ENCODE results near the gene CMSS1.

CMSS1 gene

DNA sequence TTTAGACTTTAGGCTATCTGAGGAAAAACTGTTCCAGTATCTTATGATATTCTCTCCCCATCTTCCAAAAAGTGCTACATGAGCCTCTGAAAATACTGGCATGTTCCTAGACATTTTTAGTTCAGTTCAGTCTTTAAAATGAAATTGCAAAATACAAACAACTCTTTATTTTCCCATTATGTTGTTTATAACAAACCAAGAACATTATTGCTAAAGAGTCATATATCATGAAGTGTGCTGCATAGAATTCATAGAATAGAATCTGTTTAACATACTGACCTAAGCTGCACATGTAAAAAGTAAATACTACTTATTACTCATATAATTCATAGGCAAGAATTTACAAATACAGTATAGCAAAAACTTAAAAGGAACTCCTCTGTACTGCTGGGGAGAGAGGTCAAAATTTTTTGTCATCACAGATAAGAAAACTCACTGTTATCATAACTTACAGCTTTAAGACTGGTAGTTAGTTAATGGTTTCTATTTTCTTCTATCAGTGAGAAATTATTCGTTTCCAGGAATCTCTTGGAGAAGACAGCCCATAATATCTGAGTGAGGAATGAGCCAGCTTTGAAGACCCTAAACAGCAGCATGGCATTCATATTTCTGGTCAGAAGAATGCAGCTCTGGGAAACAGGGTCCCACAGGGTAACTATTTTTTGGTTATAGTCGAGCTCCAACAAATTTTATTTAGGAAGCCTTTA, 264.5 kb downstream of the CMSS1 start:
- CTCF ChIA-PET = no interaction called here
- POLR2A ChIA-PET = no interaction called here
- no peak for DNase-seq (ENCODE audit: extremely low spot score)
- TF ChIP-seq SUZ12 (IDR thresholded peaks at IDR 0.05) = no peak
- no peak for TF ChIP-seq CTBP1 (IDR thresholded peaks at IDR 0.05; ENCODE audit: borderline replicate concordance)
- TF ChIP-seq HDGF (IDR thresholded peaks at IDR 0.05; ENCODE audit: borderline replicate concordance) = no peak
- no peak for TF ChIP-seq BHLHE40 (IDR thresholded peaks at IDR 0.05; ENCODE audit: borderline replicate concordance)
- TF ChIP-seq LEF1 (IDR thresholded peaks at IDR 0.05; ENCODE audit: borderline replicate concordance) = no peak
- no peak for TF ChIP-seq NFRKB (IDR thresholded peaks at IDR 0.05)
- no peak for TF ChIP-seq SP1 (IDR thresholded peaks at IDR 0.05)
- TF ChIP-seq, protein P1, sequence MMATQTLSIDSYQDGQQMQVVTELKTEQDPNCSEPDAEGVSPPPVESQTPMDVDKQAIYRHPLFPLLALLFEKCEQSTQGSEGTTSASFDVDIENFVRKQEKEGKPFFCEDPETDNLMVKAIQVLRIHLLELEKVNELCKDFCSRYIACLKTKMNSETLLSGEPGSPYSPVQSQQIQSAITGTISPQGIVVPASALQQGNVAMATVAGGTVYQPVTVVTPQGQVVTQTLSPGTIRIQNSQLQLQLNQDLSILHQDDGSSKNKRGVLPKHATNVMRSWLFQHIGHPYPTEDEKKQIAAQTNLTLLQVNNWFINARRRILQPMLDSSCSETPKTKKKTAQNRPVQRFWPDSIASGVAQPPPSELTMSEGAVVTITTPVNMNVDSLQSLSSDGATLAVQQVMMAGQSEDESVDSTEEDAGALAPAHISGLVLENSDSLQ (IDR thresholded peaks at IDR 0.05) = no peak
- no peak for TF ChIP-seq FOXK2 (IDR thresholded peaks at IDR 0.05)
- no peak for TF ChIP-seq ARNT (IDR thresholded peaks at IDR 0.05)
- no peak for TF ChIP-seq ELF4 (IDR thresholded peaks at IDR 0.05)
- TF ChIP-seq FOXM1 (IDR thresholded peaks at IDR 0.05; ENCODE audit: borderline replicate concordance) = no peak
- no peak for TF ChIP-seq FOXA1 (IDR thresholded peaks at IDR 0.05)
- no peak for TF ChIP-seq L3MBTL2 (conservative IDR thresholded peaks at IDR 0.05)
- TF ChIP-seq TARDBP (IDR thresholded peaks at IDR 0.05) = no peak
- TF ChIP-seq ZNF384 (IDR thresholded peaks at IDR 0.05) = no peak

DNA sequence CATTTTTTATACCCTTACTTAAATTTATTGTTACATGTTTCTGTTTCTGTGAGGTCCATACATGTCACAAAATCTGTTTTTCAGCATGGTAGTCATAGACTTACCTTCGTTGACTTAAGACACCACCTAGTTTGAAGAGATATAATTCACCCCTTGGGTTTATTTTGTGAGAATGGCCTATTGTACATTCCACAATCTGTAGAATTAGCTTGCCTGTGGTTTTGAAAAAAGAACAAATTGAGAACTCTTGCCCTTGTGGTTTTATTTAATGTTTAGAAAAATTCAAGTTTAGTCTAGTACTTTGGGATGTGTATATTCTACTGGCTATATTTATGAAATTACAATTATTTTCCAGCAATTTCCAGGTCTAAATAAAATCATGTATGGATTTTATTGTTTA, 265.1 kb downstream of the CMSS1 start:
- DNase-seq (ENCODE audit: extremely low spot score) = no peak
- POLR2A ChIA-PET = no interaction called here
- TF ChIP-seq FOXA1 (IDR thresholded peaks at IDR 0.05) (no peak), L3MBTL2 (conservative IDR thresholded peaks at IDR 0.05) (no peak), ARNT (IDR thresholded peaks at IDR 0.05) (no peak), ELF4 (IDR thresholded peaks at IDR 0.05) (no peak), ZNF384 (IDR thresholded peaks at IDR 0.05) (no peak)
- CTCF ChIA-PET = no interaction called here

DNA sequence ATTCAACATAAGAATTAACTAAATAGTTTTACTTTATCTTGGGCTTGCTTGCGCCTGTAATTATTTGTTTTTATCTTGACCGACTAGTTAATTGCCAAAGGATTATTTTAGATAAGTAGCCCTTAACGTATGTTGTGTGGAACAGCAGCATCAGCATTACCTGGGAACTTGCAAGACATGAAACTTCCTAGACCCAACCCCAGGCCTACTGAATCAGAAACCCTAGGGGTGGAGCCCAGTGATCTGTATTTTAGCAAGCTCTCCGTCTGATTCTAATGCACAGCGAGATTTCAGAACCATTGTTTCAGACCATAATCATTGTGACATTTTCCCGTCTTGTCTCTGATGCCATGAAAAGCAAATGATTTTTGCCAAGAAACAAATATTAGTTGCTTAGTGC, 265.5 kb downstream of the CMSS1 start:
- ChIA-PET POLR2A (no interaction called here), CTCF (no interaction called here)
- no peak for DNase-seq (ENCODE audit: extremely low spot score)
- TF ChIP-seq LEF1 (IDR thresholded peaks at IDR 0.05; ENCODE audit: borderline replicate concordance) (no peak), HDGF (IDR thresholded peaks at IDR 0.05; ENCODE audit: borderline replicate concordance) (no peak), NFRKB (IDR thresholded peaks at IDR 0.05) (no peak), SP1 (IDR thresholded peaks at IDR 0.05) (no peak)

DNA sequence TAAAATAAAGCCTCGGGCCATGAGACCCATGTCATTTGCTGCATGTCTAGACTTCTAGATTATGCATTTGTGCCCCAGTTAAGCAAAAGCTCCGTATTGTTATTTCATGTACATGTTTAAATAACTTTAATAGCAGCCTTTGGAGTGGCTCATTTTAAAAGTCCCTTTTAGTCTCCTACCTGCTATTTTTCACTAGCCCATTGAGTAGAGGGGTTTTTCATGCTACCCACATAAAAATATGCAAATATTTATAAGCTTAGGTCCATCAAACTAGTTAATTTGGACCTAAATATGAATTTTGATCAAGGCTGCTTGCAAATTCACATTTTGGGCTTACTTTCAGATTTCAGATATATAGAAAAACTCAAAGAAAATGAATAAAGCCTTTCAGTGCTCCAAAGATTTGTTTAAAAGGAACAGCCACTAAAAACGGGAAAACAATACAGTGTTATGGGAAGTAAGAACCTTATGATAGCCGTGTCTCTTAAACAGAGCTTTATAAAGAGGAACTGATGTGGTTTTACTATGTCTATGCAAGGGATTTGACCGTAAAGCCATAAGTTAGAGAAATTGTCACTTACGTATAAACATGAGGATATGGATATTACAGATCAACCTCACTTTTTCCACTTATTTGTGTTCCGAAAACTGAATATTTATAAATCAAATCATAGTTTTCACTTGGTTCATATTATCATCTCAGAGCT, 266.6 kb downstream of the CMSS1 start:
- POLR2A ChIA-PET = no interaction called here
- DNase-seq (ENCODE audit: extremely low spot score) = no peak
- CTCF ChIA-PET = no interaction called here
- TF ChIP-seq ELF4 (IDR thresholded peaks at IDR 0.05) = no peak
- TF ChIP-seq HDGF (IDR thresholded peaks at IDR 0.05; ENCODE audit: borderline replicate concordance) = no peak
- no peak for TF ChIP-seq TARDBP (IDR thresholded peaks at IDR 0.05)
- no peak for TF ChIP-seq FOXM1 (IDR thresholded peaks at IDR 0.05; ENCODE audit: borderline replicate concordance)
- no peak for TF ChIP-seq ARNT (IDR thresholded peaks at IDR 0.05)
- no peak for TF ChIP-seq ZNF384 (IDR thresholded peaks at IDR 0.05)
- TF ChIP-seq NFRKB (IDR thresholded peaks at IDR 0.05) = no peak
- TF ChIP-seq SUZ12 (IDR thresholded peaks at IDR 0.05) = no peak
- no peak for TF ChIP-seq BHLHE40 (IDR thresholded peaks at IDR 0.05; ENCODE audit: borderline replicate concordance)
- TF ChIP-seq SP1 (IDR thresholded peaks at IDR 0.05) = no peak

DNA sequence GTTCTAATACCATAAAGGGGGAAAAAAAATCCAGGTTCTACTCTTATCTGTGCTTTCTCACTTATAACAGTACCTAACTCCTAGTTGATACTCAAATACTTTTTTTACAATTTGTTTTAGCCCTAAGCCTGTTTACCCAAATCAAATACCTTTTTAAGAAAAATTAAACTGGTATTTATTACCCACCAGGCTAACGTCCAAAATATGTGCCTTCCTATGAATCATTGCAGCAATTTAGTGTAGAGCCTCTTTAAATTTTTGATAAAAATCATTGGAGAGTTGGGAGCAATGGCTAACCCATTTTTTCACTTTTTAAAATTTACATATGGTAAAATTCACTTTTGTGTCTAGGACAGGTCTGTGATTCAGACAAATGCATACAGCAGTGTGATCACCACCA, 268.7 kb downstream of the CMSS1 start:
- no peak for TF ChIP-seq ELF4 (IDR thresholded peaks at IDR 0.05)
- TF ChIP-seq BHLHE40 (IDR thresholded peaks at IDR 0.05; ENCODE audit: borderline replicate concordance) = no peak
- no peak for TF ChIP-seq ARNT (IDR thresholded peaks at IDR 0.05)
- no peak for TF ChIP-seq LEF1 (IDR thresholded peaks at IDR 0.05; ENCODE audit: borderline replicate concordance)
- TF ChIP-seq, protein P1 (IDR thresholded peaks at IDR 0.05) = no peak
- no peak for TF ChIP-seq HDGF (IDR thresholded peaks at IDR 0.05; ENCODE audit: borderline replicate concordance)
- no peak for TF ChIP-seq SUZ12 (IDR thresholded peaks at IDR 0.05)
- no peak for TF ChIP-seq ZNF384 (IDR thresholded peaks at IDR 0.05)
- no peak for TF ChIP-seq L3MBTL2 (conservative IDR thresholded peaks at IDR 0.05)
- no peak for TF ChIP-seq FOXM1 (IDR thresholded peaks at IDR 0.05; ENCODE audit: borderline replicate concordance)
- TF ChIP-seq TARDBP (IDR thresholded peaks at IDR 0.05) = no peak
- no peak for TF ChIP-seq FOXK2 (IDR thresholded peaks at IDR 0.05)
- no peak for DNase-seq (ENCODE audit: extremely low spot score)
- ChIA-PET CTCF (no interaction called here), POLR2A (no interaction called here)

DNA sequence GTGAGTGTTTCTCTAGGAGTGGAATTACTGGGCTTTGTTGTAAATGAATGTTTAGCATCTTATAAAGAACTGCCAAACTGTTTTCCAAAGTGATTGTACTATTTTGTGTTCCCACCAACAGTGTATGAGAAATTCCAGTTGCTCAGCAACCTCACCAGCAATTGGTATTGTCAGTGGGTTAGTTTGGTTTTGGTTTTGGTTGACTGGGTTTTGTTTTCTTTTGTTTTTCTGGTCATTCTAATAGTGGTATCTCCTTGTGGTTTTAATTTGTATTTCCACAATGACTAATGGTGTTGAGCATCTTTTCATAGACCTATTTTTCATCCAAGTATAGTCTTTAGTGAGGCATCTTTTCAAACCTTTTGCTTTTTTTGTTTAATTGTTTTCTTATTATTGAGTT, 269.5 kb downstream of the CMSS1 start:
- CTCF ChIA-PET = no interaction called here
- no peak for DNase-seq (ENCODE audit: extremely low spot score)

More for the DNA sequence above, 269.5 kb downstream of the CMSS1 start:
- POLR2A ChIA-PET = no interaction called here
- TF ChIP-seq LEF1 (IDR thresholded peaks at IDR 0.05; ENCODE audit: borderline replicate concordance) = no peak
- TF ChIP-seq ZNF384 (IDR thresholded peaks at IDR 0.05) = no peak
- no peak for TF ChIP-seq HDGF (IDR thresholded peaks at IDR 0.05; ENCODE audit: borderline replicate concordance)
- TF ChIP-seq FOXK2 (IDR thresholded peaks at IDR 0.05) = no peak
- TF ChIP-seq, protein P1 (IDR thresholded peaks at IDR 0.05) = no peak
- no peak for TF ChIP-seq FOXA1 (IDR thresholded peaks at IDR 0.05)
- TF ChIP-seq ELF4 (IDR thresholded peaks at IDR 0.05) = no peak
- TF ChIP-seq L3MBTL2 (conservative IDR thresholded peaks at IDR 0.05) = no peak
- TF ChIP-seq NFRKB (IDR thresholded peaks at IDR 0.05) = no peak
- TF ChIP-seq SUZ12 (IDR thresholded peaks at IDR 0.05) = no peak
- no peak for TF ChIP-seq FOXM1 (IDR thresholded peaks at IDR 0.05; ENCODE audit: borderline replicate concordance)
- TF ChIP-seq ARNT (IDR thresholded peaks at IDR 0.05) = no peak
- TF ChIP-seq TARDBP (IDR thresholded peaks at IDR 0.05) = no peak
- no peak for TF ChIP-seq CTBP1 (IDR thresholded peaks at IDR 0.05; ENCODE audit: borderline replicate concordance)
- TF ChIP-seq BHLHE40 (IDR thresholded peaks at IDR 0.05; ENCODE audit: borderline replicate concordance) = no peak
- TF ChIP-seq SP1 (IDR thresholded peaks at IDR 0.05) = no peak
